Measurements from ENCODE around the gene USP28.

Gene USP28

DNA sequence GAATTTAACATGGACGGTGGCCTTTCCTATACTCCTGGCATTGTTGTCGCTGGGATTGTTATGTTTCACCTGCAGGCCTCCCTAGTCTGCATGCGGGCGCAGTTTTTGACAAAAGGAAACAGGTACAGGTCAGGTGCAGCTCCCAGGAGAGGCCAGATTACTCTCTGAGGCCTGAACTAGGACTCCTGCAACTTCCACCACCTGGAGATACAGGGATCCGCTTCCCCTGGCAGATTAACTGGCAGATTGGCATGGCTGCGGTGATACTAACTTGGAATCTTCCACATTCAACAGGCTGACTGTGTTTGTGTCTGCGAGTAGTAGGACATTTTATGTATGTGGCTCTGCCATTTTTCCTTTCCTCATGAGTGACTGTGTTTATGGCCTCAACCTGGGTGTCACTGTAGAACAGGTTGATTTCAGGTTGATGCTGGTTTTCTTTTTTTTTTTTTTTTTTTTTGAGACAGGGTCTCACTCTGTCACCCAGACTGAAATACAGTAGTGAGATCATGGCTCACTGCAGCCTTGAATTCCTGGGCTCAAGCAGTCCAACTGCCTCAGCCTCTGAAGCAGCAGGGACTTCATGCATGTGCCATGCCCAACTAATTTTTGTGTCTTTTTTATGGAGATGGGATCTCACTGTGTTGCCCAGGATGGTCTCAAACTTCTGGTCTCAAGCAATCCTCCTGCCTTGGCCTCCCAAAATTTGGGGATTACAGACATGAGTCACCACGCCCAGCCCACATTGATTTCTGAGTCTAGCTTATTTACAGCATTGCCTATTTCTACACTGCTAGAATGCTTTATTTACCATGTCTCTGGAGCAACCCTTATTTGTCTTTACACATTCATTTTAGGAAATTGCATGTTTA lies 1.7 kb upstream of the USP28 start:
- Histone ChIP-seq H2AFZ (ENCODE audit: low read length) (no peak overlapping the region), H3K4me3 (ENCODE audit: low read length) (no peak overlapping the region), H3K9ac (ENCODE audit: low read length) (no peak overlapping the region), H3K27ac (ENCODE audit: low read length) (no peak overlapping the region), H3K27me3 (replicated peaks; ENCODE audit: insufficient read depth, low read length) (no peaks in the 10 kb centered on the region), H3K4me2 (ENCODE audit: low read depth, low read length) (no peak overlapping the region), H3K4me1 (ENCODE audit: low read length) (peaks cover 6% of the 10 kb centered on the region; the same call in 1 of the 2 replicates), H3K9me3 (replicated peaks; ENCODE audit: insufficient read depth, low read length) (no peaks in the 10 kb centered on the region), H3K9me2 (replicated peaks; ENCODE audit: insufficient read depth, low read length) (no peaks in the 10 kb centered on the region), H3K36me3 (replicated peaks; ENCODE audit: insufficient read depth, low read length) (no peaks in the 10 kb centered on the region), H4K20me1 (ENCODE audit: insufficient read depth, low read length) (no peaks in the 10 kb centered on the region), H3F3A (ENCODE audit: insufficient read depth, low read length) (no peaks in the 10 kb centered on the region), H3K79me2 (ENCODE audit: low read length) (peaks cover 35% of the 10 kb centered on the region)
- no peak for DNase-seq
- no peak for TF ChIP-seq EZH2phosphoT487 (IDR thresholded peaks at IDR 0.05; ENCODE audit: low read length)
- TF ChIP-seq EZH2 (optimal IDR thresholded peaks at IDR 0.05; ENCODE audit: low read depth, low read length) = no peak
- TF ChIP-seq, protein P1, sequence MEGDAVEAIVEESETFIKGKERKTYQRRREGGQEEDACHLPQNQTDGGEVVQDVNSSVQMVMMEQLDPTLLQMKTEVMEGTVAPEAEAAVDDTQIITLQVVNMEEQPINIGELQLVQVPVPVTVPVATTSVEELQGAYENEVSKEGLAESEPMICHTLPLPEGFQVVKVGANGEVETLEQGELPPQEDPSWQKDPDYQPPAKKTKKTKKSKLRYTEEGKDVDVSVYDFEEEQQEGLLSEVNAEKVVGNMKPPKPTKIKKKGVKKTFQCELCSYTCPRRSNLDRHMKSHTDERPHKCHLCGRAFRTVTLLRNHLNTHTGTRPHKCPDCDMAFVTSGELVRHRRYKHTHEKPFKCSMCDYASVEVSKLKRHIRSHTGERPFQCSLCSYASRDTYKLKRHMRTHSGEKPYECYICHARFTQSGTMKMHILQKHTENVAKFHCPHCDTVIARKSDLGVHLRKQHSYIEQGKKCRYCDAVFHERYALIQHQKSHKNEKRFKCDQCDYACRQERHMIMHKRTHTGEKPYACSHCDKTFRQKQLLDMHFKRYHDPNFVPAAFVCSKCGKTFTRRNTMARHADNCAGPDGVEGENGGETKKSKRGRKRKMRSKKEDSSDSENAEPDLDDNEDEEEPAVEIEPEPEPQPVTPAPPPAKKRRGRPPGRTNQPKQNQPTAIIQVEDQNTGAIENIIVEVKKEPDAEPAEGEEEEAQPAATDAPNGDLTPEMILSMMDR (IDR thresholded peaks at IDR 0.05; ENCODE audit: low read length) = no peak

DNA sequence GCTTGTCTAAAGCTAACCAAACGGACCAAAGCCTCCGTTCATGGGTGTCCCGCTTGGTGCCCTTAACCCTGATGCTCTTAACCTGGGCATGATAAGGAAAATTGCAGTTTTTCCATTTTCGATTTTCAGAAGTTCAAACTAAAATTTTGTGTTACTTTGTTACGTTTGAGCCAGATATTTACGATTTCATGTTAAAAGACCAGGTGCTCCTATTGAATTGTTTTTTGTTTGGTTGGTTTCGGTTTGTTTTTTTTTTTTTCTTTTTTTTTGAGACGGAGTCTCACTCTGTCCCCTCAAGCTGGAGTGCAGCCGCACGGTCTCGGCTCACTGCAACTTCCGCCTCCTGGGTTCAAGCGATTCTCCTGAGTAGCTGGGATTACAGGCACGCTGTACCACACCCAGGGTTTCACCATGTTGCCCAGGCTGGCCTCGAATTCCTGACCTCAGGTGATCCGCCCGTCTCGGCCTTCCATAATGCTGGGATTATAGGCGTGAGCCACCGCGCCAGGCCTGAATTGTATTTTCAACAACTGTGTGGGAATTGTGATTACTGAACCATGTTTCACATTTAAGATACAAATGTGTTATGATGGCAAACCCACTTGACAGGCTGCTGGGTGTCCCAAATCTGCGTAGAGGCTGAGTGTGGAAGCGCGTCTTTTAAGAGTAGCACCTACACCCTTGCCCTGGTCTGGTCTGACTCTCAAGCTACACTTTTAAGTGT lies 864 bp upstream of the USP28 start:
- H3K4me2 ChIP-seq (ENCODE audit: low read depth, low read length) = peak overlapping the region; percentile 81
- no peaks in the 10 kb centered on the region for H3K9me3 ChIP-seq (replicated peaks; ENCODE audit: insufficient read depth, low read length)
- no peaks in the 10 kb centered on the region for H3K9me2 ChIP-seq (replicated peaks; ENCODE audit: insufficient read depth, low read length)
- H4K20me1 ChIP-seq (ENCODE audit: insufficient read depth, low read length) = no peaks in the 10 kb centered on the region
- peak overlapping the region; percentile 81 for H3K9ac ChIP-seq (ENCODE audit: low read length)
- H3K79me2 ChIP-seq (ENCODE audit: low read length) = peaks cover 43% of the 10 kb centered on the region
- no peaks in the 10 kb centered on the region for H3F3A ChIP-seq (ENCODE audit: insufficient read depth, low read length)
- peak overlapping the region; percentile 53; the same call in 1 of the 2 replicates for H3K27ac ChIP-seq (ENCODE audit: low read length)
- peaks cover 6% of the 10 kb centered on the region; the same call in 1 of the 2 replicates for H3K4me1 ChIP-seq (ENCODE audit: low read length)
- TF ChIP-seq EZH2 (optimal IDR thresholded peaks at IDR 0.05; ENCODE audit: low read depth, low read length) (no peak), EZH2phosphoT487 (IDR thresholded peaks at IDR 0.05; ENCODE audit: low read length) (no peak)
- TF ChIP-seq, protein P1 (IDR thresholded peaks at IDR 0.05; ENCODE audit: low read length) = no peak
- peak overlapping the region; percentile 93 for H2AFZ ChIP-seq (ENCODE audit: low read length)
- no peaks in the 10 kb centered on the region for H3K27me3 ChIP-seq (replicated peaks; ENCODE audit: insufficient read depth, low read length)
- peak; percentile 29 for DNase-seq
- H3K36me3 ChIP-seq (replicated peaks; ENCODE audit: insufficient read depth, low read length) = no peaks in the 10 kb centered on the region
- H3K4me3 ChIP-seq (ENCODE audit: low read length) = peak overlapping the region; percentile 75

DNA sequence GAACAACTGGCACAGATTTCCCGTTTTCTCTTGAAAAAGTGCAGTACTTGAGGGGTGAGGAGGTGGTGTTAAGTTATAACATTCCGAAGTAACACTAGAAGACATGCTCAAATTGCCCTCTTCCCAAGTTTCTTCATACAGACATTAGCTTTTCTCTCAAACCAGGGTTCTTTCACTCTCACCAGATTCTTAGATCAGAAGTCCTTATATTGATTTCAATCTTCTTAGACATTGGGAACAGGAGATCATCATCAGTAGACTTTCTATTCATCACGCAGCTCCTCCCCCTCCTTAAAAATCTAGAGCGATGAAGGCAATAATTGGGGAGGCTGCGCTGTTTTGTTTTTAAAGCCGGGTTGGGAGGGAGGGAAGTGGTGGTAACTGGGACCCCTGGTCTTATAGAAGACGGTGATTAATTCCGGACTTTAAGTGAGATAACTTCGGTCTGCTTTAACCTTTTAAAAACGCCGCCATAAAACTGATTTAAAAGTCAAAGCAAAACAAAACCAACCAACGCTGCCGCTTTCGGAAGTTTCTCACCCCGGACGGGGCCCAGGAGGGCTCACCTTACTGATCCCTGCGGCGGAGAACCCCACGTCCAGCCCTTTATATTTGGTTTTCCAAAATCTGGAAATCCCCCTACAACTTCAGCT lies 665 bp downstream of the USP28 start:
- peak overlapping the region; percentile 35 for H2AFZ ChIP-seq (ENCODE audit: low read length)

More for the DNA sequence above, 665 bp downstream of the USP28 start:
- 0 out of 2 replicates have a peak, but pooled peaks cover 5% of the 10 kb centered on the region for H3K36me3 ChIP-seq (replicated peaks; ENCODE audit: insufficient read depth, low read length)
- H3K27me3 ChIP-seq (replicated peaks; ENCODE audit: insufficient read depth, low read length) = no peaks in the 10 kb centered on the region
- peak; percentile 56 for DNase-seq
- H3K4me3 ChIP-seq (ENCODE audit: low read length) = peak overlapping the region; percentile 77
- no peaks in the 10 kb centered on the region; the same call in 1 of the 2 replicates for H4K20me1 ChIP-seq (ENCODE audit: insufficient read depth, low read length)
- H3K4me2 ChIP-seq (ENCODE audit: low read depth, low read length) = peak overlapping the region; percentile 79
- TF ChIP-seq, protein P1 (IDR thresholded peaks at IDR 0.05; ENCODE audit: low read length) = no peak
- no peak for TF ChIP-seq EZH2 (optimal IDR thresholded peaks at IDR 0.05; ENCODE audit: low read depth, low read length)
- no peak for TF ChIP-seq EZH2phosphoT487 (IDR thresholded peaks at IDR 0.05; ENCODE audit: low read length)
- H3K9me2 ChIP-seq (replicated peaks; ENCODE audit: insufficient read depth, low read length) = no peaks in the 10 kb centered on the region
- no peaks in the 10 kb centered on the region for H3K9me3 ChIP-seq (replicated peaks; ENCODE audit: insufficient read depth, low read length)
- no peaks in the 10 kb centered on the region for H3F3A ChIP-seq (ENCODE audit: insufficient read depth, low read length)
- peak overlapping the region; percentile 13; the same call in 1 of the 2 replicates for H3K27ac ChIP-seq (ENCODE audit: low read length)
- H3K9ac ChIP-seq (ENCODE audit: low read length) = peak overlapping the region; percentile 56
- H3K79me2 ChIP-seq (ENCODE audit: low read length) = peaks cover 52% of the 10 kb centered on the region
- peaks cover 6% of the 10 kb centered on the region; the same call in 1 of the 2 replicates for H3K4me1 ChIP-seq (ENCODE audit: low read length)
